Naive thymus-derived CD4-positive, alpha-beta T cell (primary cell): ENCODE data around the gene NRIP2. TPM values are rescaled to one million over a fixed set of nuclear protein-coding genes. Genes with fewer than 3 reads are reported as not detected.

Experiments used
- ATAC-seq: fragments of 150-1000 bp; cut with Tn5 transposase; 2 replicates; pipeline ENCODE4 v1.10.0; 2021; ENCODE audit warnings: mild to moderate bottlenecking, moderate library complexity
- CTCF ChIA-PET: fragments of 350-600 bp; sonication (Branson Sonifier 250); formaldehyde crosslinking; loops from one replicate; lab custom pipeline; 2021; ENCODE audit warnings: antibody characterized with exemption; lab: Charles Lee
- POLR2A ChIA-PET: fragments of 350-600 bp; sonication (Branson Sonifier 250); formaldehyde crosslinking; loops from one replicate; lab custom pipeline; 2021; ENCODE audit warnings: antibody characterized with exemption, inconsistent platforms; lab: Charles Lee
- DNase-seq, 9 donors: peaks; one replicate each; pipeline versions ENCODE4 v3.0.0 to v3.0.0-alpha.2; 2020 to 2022; ENCODE audit warnings: mixed read lengths in 1 of 9
- H3K27ac ChIP-seq: one replicate; pipeline ENCODE4 v1.7.0; 2013; ENCODE audit warnings: mild to moderate bottlenecking, low read depth, low read length, moderate library complexity
- H3K27me3 ChIP-seq, 2 donors: one replicate each; pipeline ENCODE4 v1.7.0; 2013; ENCODE audit warnings: low read length in 2 of 2, mild to moderate bottlenecking in 2 of 2, moderate library complexity in 2 of 2; ENCODE audit not compliant: control insufficient read depth in 2 of 2, insufficient read depth in 2 of 2
- H3K36me3 ChIP-seq, 3 experiments: 1 replicate in 2 of 3; 2 replicates in 1 of 3; pipeline ENCODE4 v1.7.0; 2013; ENCODE audit warnings: low read length in 3 of 3, mild to moderate bottlenecking in 3 of 3, moderate library complexity in 1 of 3; ENCODE audit not compliant: insufficient read depth in 3 of 3, control insufficient read depth in 2 of 3
- H3K4me1 ChIP-seq, 2 donors: one replicate each; pipeline ENCODE4 v1.7.0; 2013; ENCODE audit warnings: low read length in 2 of 2, mild to moderate bottlenecking in 2 of 2, moderate library complexity in 1 of 2; ENCODE audit not compliant: control insufficient read depth in 2 of 2, insufficient read depth in 2 of 2
- H3K4me3 ChIP-seq: 2 replicates; pipeline ENCODE4 v1.7.0; 2013; ENCODE audit warnings: mild to moderate bottlenecking, low read length
- H3K9me3 ChIP-seq, 3 experiments: 1 replicate in 2 of 3; 2 replicates in 1 of 3; pipeline ENCODE4 v1.7.0; 2013; ENCODE audit warnings: low read length in 3 of 3; ENCODE audit not compliant: control insufficient read depth in 2 of 3
- H3K27ac Mint-ChIP-seq, 9 donors: one replicate each; pipeline ENCODE4 v1.8.0; 2020 to 2022; ENCODE audit warnings: mixed read lengths in 9 of 9, mild to moderate bottlenecking in 8 of 9, moderate library complexity in 5 of 9, inconsistent platforms in 2 of 9
- H3K27me3 Mint-ChIP-seq, 5 donors: one replicate each; pipeline ENCODE4 v1.8.0; 2021 to 2022; ENCODE audit warnings: mixed read lengths in 5 of 5, mild to moderate bottlenecking in 1 of 5
- H3K36me3 Mint-ChIP-seq, 5 donors: one replicate each; pipeline ENCODE4 v1.8.0; 2020 to 2022; ENCODE audit warnings: mixed read lengths in 5 of 5, mild to moderate bottlenecking in 3 of 5, inconsistent platforms in 1 of 5
- H3K4me1 Mint-ChIP-seq, 7 donors: one replicate each; pipeline ENCODE4 v1.8.0; 2020 to 2022; ENCODE audit warnings: mixed read lengths in 7 of 7, mild to moderate bottlenecking in 3 of 7, inconsistent platforms in 1 of 7
- H3K4me3 Mint-ChIP-seq, 10 donors: one replicate each; pipeline ENCODE4 v1.8.0; 2020 to 2022; ENCODE audit warnings: mild to moderate bottlenecking in 10 of 10, mixed read lengths in 10 of 10, moderate library complexity in 6 of 10, inconsistent platforms in 2 of 10
- H3K9me3 Mint-ChIP-seq, 11 donors: one replicate each; pipeline ENCODE4 v1.8.0; 2020 to 2022; ENCODE audit warnings: mixed read lengths in 11 of 11, mild to moderate bottlenecking in 4 of 11, inconsistent platforms in 1 of 11, moderate library complexity in 1 of 11
- intact Hi-C, 2 donors: fragments of 100-400 bp; cut with micrococcal nuclease; formaldehyde crosslinking; loops; one replicate each; pipeline ENCODE4 v1.15.1; 2023
- polyA plus RNA-seq, 2 donors: library from polyadenylated mRNA; unstranded; fragments of 300-500 nt; fragmentation: Illumina TruSeq; gene quantifications; one replicate each; pipeline ENCODE4 v1.2.3, GENCODE V29; 2021
- total RNA-seq, 6 experiments: library from RNA in 5 of 6; stranded (reverse) in 5 of 6; gene quantifications; 1 replicate in 5 of 6; 2 replicates in 1 of 6; pipeline ENCODE4 v1.2.3 and lab custom pipeline; 2021 to 2026

NRIP2 gene
- total and polyA plus RNA-seq, 7 experiments from 2014 or later: 1.6 to 2.0 TPM; not detected in 5

- Histone ChIP-seq H3K27me3 (no peaks in the 10 kb centered on the region), H3K4me3 (no peak overlapping the region), H3K27ac (no peak overlapping the region), H3K9me3 (no peaks in the 10 kb centered on the region), H3K36me3 (peaks cover 0 to 31% (median 0%) of the 10 kb centered on the region in 3 experiments), H3K4me1 (no peaks in the 10 kb centered on the region)
- no peaks in the 10 kb centered on the region for H3K9me3 Mint-ChIP-seq
- ChIA-PET CTCF (no interaction called here), POLR2A (no interaction called here)
- H3K27me3 Mint-ChIP-seq: no peaks in the 10 kb centered on the region
- DNase-seq (no peak), ATAC-seq (no peak)
- peaks cover 0 to 5% (median 0%) of the 10 kb centered on the region in 7 donors for H3K4me1 Mint-ChIP-seq
- intact Hi-C loops: no loop called here
- H3K27ac Mint-ChIP-seq: no peak overlapping the region
- H3K4me3 Mint-ChIP-seq: no peak overlapping the region
- peaks cover 0 to 24% (median 9%) of the 10 kb centered on the region in 5 donors for H3K36me3 Mint-ChIP-seq
These were observed 24.1 kb upstream of the NRIP2 start for GRCh38 chr12:2858944-2859421.

- Mint-ChIP-seq H3K4me3 (no peak overlapping the region), H3K27me3 (no peaks in the 10 kb centered on the region), H3K9me3 (no peaks in the 10 kb centered on the region), H3K4me1 (peaks cover 0 to 5% (median 2%) of the 10 kb centered on the region in 7 donors), H3K36me3 (peaks cover 0 to 21% (median 10%) of the 10 kb centered on the region in 5 donors), H3K27ac (peak overlapping the region in 1 of 9 donors; percentile 45)
- Histone ChIP-seq H3K9me3 (no peaks in the 10 kb centered on the region), H3K36me3 (peaks cover 0 to 31% (median 0%) of the 10 kb centered on the region in 3 experiments), H3K4me3 (no peak overlapping the region), H3K27me3 (no peaks in the 10 kb centered on the region), H3K27ac (no peak overlapping the region), H3K4me1 (no peaks in the 10 kb centered on the region)
- DNase-seq (no peak), ATAC-seq (no peak)
- intact Hi-C loops: no loop called here
- ChIA-PET POLR2A (no interaction called here), CTCF (no interaction called here)
These were observed 23.5 kb upstream of the NRIP2 start for GRCh38 chr12:2858334-2858733.

- H3K4me1 Mint-ChIP-seq: peaks cover 0 to 5% (median 2%) of the 10 kb centered on the region in 7 donors
- H3K9me3 ChIP-seq: no peaks in the 10 kb centered on the region
- H3K36me3 ChIP-seq: peaks cover 0 to 31% (median 0%) of the 10 kb centered on the region in 3 experiments
- POLR2A ChIA-PET: no interaction called here
- no peak overlapping the region for H3K27ac ChIP-seq
- no peaks in the 10 kb centered on the region for H3K27me3 ChIP-seq
- ATAC-seq: no peak
- H3K27me3 Mint-ChIP-seq: no peaks in the 10 kb centered on the region
- peaks cover 0 to 21% (median 10%) of the 10 kb centered on the region in 5 donors for H3K36me3 Mint-ChIP-seq
- H3K4me3 ChIP-seq: no peak overlapping the region
- intact Hi-C loops: no loop called here
- H3K27ac Mint-ChIP-seq: no peak overlapping the region
- no peak for DNase-seq
- H3K4me1 ChIP-seq: no peaks in the 10 kb centered on the region
- H3K4me3 Mint-ChIP-seq: no peak overlapping the region
- H3K9me3 Mint-ChIP-seq: no peaks in the 10 kb centered on the region
- CTCF ChIA-PET: no interaction called here
These were observed 22.7 kb upstream of the NRIP2 start for GRCh38 chr12:2857576-2857975.

GRCh38 chr12:2857021-2857431, 22.2 kb upstream of the NRIP2 start, which contains the start of gene TEX52:
TEX52 (minus strand) TSS chr12:2857039; CDS start chr12:2857026, 13 bp downstream.
- no peaks in the 10 kb centered on the region for H3K4me1 ChIP-seq
- Mint-ChIP-seq H3K4me3 (no peak within 1 kb of the TSS), H3K27ac (peak within 1 kb of the TSS in 3 of 9 donors; percentile 4 to 87 (median 41)), H3K27me3 (no peaks in the 10 kb centered on the region), H3K36me3 (peaks cover 0 to 21% (median 8%) of the 10 kb centered on the region in 5 donors), H3K9me3 (no peaks in the 10 kb centered on the region), H3K4me1 (peaks cover 0 to 5% (median 2%) of the 10 kb centered on the region in 7 donors)
- DNase-seq (no peak), ATAC-seq (no peak)
- no peaks in the 10 kb centered on the region for H3K9me3 ChIP-seq
- intact Hi-C loops: no loop called here
- no peak within 1 kb of the TSS for H3K27ac ChIP-seq
- H3K36me3 ChIP-seq: peaks cover 0 to 31% (median 0%) of the 10 kb centered on the region in 3 experiments
- H3K4me3 ChIP-seq: no peak within 1 kb of the TSS
- CTCF ChIA-PET: no interaction called here
- POLR2A ChIA-PET: no interaction called here
- no peaks in the 10 kb centered on the region for H3K27me3 ChIP-seq

- Histone ChIP-seq H3K4me1 (no peaks in the 10 kb centered on the region), H3K27ac (no peak overlapping the region), H3K9me3 (no peaks in the 10 kb centered on the region), H3K36me3 (peaks cover 0 to 31% (median 0%) of the 10 kb centered on the region in 3 experiments), H3K27me3 (no peaks in the 10 kb centered on the region), H3K4me3 (no peak overlapping the region)
- ChIA-PET POLR2A (no interaction called here), CTCF (no interaction called here)
- DNase-seq: no peak
- Mint-ChIP-seq H3K9me3 (no peaks in the 10 kb centered on the region), H3K4me1 (peaks cover 0 to 5% (median 2%) of the 10 kb centered on the region in 7 donors), H3K36me3 (peaks cover 0 to 21% (median 8%) of the 10 kb centered on the region in 5 donors), H3K27ac (peak overlapping the region in 3 of 9 donors; percentile 4 to 87 (median 41)), H3K27me3 (no peaks in the 10 kb centered on the region), H3K4me3 (no peak overlapping the region)
- ATAC-seq: no peak
- intact Hi-C loops: no loop called here
These were observed 21.2 kb upstream of the NRIP2 start for GRCh38 chr12:2856051-2856450.

GRCh38 chr12:2855546-2855945, 20.7 kb upstream of the NRIP2 start:
- no peaks in the 10 kb centered on the region for H3K9me3 Mint-ChIP-seq
- peaks cover 0 to 21% (median 8%) of the 10 kb centered on the region in 5 donors for H3K36me3 Mint-ChIP-seq
- no peaks in the 10 kb centered on the region for H3K27me3 Mint-ChIP-seq
- intact Hi-C loops: no loop called here
- H3K27ac Mint-ChIP-seq: peak overlapping the region in 1 of 9 donors; percentile 87
- H3K4me3 ChIP-seq: no peak overlapping the region
- ATAC-seq (no peak), DNase-seq (no peak)
- no peak overlapping the region for H3K27ac ChIP-seq
- H3K9me3 ChIP-seq: no peaks in the 10 kb centered on the region
- peaks cover 0 to 5% (median 2%) of the 10 kb centered on the region in 7 donors for H3K4me1 Mint-ChIP-seq
- POLR2A ChIA-PET: no interaction called here
- no peaks in the 10 kb centered on the region for H3K4me1 ChIP-seq
- no peak overlapping the region for H3K4me3 Mint-ChIP-seq
- CTCF ChIA-PET: no interaction called here
- no peaks in the 10 kb centered on the region for H3K27me3 ChIP-seq
- H3K36me3 ChIP-seq: peaks cover 0 to 31% (median 0%) of the 10 kb centered on the region in 3 experiments
